ENCODE results near the gene ABLIM2.

- TF ChIP-seq CTCF (IDR thresholded peaks at IDR 0.05; ENCODE audit: insufficient read depth, low read length, poor library complexity, severe bottlenecking) (no peak), EZH2phosphoT487 (conservative IDR thresholded peaks at IDR 0.05; ENCODE audit: low read length) (no peak)
Observed at GRCh38 chr4:8000247-8000646, 158.4 kb downstream of the ABLIM2 start.
